C1 segment of cervical spinal cord (tissue), 14 donors: Measurements from ENCODE around the gene TRMT61A.
A peak's percentile ranks its signal among the peaks of the same experiment; 100 is the strongest.

Source experiments
- DNase-seq, 14 donors: peaks; one replicate each; lab custom pipeline; 2025; lab: John Stamatoyannopoulos, UW

Gene TRMT61A

DNA sequence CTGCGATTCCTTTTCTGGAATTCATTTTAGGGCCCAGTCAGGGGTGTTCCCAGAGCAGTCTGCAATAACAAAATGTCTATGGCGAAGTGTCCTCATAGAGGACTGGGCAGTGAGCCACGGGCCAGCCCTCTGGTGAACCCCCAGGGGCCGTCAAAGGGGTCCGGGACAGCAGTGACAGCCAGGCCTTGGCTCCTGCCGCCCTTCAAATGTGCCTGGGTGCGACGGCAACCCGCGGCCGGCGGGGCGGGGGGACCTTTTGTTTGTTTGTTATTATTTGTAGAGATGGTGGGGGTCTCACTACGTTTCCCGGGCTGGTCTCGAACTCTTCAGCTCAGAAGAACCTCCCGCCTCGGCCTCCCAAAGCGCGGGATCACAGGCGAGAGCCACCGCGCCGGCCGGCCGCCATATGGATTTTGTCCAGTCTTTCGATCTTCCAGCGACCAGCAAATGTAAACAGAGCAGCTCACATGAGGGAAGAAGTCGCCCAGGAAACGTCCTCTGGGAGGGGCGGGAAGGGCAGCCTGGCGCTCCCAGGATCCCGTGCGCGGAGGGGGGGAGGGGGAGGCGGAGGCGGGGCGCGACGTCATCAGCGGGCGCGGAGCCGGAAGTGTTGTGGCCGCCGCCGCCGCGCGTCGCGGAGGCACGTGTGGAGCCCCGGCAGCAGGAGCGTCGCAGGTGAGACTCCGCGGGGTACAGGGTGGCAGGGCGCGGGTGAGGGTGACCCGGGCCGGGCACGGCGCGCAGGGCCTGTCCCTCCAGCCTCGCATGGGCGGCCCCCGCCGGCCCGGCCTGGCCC is at the start of gene TRMT61A:
Gene TRMT61A (plus strand): TSS at position 610 of the 796 bp plus-strand sequence. CDS start 783 bp downstream, outside the sequence.
- DNase-seq = peak; percentile 56 to 92 (median 88)

GRCh38 chr14:103480595-103480994 is 48.4 kb upstream of the TRMT61A start:
- no peak for DNase-seq

- DNase-seq = no peak
Observed at GRCh38 chr14:103483600-103483999, 45.4 kb upstream of the TRMT61A start.

GRCh38 chr14:103485504-103485903 is 43.5 kb upstream of the TRMT61A start:
- no peak for DNase-seq

GRCh38 chr14:103488071-103488470 is 40.9 kb upstream of the TRMT61A start:
- no peak for DNase-seq

DNA sequence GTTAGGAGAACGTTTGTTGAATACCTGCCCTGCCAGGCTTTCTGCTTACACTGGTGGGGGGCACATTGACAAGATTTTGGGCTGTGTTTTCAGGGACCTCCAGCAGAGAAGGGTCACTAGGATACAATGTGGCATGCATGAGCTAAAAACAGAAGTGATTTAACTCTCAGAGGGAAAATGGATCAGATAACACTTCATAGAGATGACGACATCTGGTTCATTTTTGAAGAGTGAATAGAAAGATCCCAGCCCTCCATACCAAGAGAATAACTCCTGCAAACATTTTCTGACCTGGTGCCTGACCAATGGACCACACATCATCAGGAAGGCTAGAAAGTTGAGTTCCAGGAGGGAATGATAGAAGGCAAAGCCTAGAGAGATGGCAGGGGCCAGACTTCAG is 40.0 kb upstream of the TRMT61A start:
- no peak for DNase-seq

DNA sequence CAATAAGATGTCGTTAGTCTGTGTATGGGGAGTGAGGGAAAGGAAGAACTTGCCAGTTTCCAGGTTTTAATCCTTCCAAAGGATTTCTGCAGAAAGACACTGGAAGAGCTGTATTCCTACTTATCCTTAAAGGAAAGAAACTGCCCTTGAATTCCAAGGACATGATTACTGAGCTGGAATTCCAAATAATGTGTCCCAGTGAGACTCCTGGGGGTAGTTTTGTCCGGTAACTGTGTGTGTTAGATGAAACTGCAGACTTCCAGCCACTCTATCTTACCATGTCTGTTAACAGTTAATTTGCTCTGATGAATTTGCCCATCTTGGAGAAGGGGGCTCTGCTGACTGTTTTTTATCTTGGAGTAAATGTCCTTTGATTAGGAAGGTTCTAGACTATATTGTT is 39.4 kb upstream of the TRMT61A start:
- DNase-seq = no peak

GRCh38 chr14:103491691-103492090 is 37.3 kb upstream of the TRMT61A start:
- DNase-seq = no peak

DNA sequence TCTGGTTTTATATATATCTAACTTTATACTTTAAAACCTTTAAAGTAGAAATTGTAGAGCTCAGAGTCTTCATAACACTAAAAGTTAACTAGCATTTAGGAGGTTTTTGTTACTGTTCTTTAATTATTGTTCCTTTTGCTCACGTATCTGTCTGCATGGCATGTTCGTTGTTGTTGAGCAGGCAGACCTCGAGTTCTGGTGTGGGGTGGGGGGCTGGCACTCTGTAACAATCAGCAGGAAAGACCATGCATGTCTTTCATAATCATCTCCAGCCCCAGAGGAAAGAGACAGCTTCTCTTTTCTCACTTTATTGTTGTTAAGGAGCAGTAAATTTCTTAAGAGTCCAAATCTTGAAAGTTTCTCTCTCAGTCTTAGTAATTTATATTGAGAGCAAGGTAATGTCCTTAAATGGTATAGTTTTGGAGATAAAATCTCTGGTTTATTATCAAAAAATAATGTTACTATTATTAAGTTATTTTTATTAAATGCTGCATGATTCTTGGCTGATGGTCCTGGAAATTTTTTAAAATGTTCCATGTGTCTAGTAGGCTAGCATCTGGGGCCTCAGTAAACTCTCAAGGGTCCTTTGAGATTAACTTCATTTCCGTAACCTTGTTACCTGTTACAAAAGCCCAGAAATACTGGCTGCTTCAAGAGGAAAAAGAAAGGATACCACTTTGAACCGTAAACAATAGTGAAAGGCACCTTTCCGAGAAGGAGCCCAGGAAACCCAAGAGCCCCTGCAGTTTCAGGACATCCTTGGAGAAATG is 36.7 kb upstream of the TRMT61A start:
- DNase-seq = no peak

GRCh38 chr14:103495854-103496253 is 33.1 kb upstream of the TRMT61A start:
- no peak for DNase-seq

DNA sequence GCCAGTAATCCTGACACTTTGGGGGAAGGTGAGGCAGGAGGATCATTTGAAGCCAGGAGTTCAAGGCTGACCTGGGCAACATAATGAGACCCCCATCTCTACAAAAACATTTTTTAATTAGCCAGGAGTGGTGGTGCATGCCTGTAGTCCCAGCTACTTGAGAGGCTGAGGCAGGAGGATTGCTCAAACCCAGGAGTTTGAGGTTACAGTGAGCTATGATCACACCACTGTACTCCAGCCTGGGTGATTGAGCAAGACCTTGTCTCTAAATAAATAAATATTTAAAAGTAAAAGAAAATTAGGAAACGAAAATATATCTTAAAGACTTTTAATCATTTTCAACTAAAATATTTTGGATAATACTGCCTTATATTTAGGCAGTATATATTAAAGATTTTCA is 32.2 kb upstream of the TRMT61A start:
- DNase-seq = no peak

- no peak for DNase-seq
Observed at GRCh38 chr14:103499709-103500108, 29.3 kb upstream of the TRMT61A start.

DNA sequence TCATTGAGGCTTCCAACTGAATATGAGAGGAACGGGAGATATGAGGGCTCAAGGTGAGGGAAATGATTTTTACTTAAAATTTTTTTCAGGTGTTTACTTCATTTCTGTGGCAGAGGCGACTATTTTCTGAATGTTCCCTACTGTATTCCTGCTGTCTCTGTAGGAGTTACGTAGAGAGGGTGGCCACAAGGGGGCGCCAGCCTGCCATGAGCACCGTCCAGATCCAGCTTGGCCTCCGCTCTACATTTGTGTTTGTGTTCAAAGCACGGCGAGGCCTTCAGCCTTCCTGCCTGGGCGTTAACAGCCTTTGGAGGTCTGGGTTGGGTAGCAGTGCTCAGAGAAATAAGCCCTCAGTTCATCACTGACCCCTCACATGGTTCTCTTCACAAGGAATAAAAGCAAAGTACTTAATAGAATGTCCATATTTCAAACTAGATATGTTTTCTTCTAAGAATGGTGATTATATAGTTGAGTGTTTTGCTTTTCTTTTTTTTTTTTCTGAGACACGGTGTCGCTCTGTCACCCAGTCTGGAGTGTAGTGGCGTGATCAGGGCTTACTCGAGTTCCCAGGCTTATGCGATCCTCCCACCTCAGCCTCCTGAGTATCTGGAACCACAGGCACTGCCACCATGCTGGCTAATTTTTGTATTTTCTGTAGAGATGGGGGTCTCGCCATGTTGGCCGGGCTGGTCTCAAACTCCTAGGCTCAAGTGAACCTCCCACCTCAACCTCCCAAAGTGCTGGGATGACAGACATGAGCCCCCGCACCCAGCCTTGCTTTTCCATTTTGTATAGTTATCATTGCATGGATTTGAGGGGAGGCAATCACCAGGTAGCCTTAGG is 28.6 kb upstream of the TRMT61A start:
- peak in 12 of 14 donors; percentile 33 to 90 (median 78) for DNase-seq

DNA sequence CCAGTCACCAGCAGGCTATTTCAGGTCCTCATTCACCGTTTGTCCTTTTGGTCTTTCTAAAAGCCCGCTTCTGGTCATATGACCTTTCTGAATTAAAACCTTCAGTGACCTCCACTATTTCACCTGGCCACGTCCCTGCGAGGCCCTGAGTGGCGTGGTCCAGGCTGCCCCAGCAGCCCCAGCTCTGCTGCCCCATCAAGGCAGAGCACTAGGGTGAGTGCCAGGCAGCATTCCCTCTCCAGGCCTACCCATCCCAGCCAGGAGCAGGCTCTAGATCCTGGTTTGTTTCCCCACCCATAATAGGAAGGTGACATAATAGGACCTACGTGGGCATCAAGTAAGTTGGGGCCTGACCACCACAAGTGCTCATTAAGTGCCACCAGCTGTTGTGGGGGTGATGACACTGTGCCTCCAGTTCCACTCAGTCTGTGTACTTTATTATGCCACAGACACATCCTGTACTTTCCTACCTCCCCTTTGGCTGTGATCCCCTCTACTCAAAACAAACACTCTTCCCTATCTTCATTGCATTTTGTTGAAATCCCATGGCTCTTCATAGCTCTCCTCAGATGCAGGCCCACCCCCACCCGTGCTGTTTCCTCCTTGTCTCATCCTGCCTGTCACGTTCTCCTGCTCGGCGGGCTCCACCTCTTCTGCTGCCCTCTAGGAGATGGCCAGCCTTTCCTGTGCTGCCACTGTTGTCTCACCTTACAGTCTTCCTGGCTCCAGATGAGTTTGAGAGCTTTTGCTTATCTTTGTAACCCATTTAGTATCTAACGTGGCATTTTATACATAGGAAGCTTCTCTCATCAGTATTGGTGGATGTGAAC is 27.7 kb upstream of the TRMT61A start:
- no peak for DNase-seq

DNA sequence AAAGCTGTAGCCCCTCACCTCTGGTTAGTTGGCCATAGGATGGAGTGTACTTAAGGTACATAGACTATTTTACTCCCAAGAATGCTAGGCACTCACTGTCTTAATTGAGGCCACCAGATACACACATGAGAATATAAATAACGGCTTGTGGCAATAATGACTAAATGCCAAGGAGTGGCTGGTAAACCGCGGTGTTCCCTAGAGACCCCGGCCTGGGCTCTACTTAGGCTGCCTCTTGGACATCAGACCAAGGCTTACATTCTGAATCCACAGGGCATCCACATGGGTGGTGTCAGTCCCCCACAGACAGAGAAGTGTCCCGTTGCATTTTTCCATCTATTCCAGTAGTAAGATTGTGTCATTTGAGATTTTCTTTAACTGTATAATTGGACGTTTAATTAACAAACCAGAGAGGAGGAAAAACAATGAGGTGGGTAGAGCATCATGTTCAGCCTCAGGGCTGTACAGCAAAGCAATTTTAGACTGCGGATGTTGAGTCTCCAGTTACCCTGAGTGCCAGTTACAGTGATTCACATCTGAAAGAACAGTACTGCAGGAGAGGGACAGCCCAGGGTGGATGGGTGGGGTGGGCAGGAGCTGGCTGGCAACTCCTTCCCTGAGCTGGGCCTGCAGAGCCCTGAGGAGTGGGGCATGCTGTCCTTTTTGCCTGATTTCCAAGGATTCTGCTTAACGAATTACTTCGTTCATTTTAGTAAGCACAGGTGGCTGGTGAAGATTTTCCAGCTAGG is 26.9 kb upstream of the TRMT61A start:
- DNase-seq = no peak

DNA sequence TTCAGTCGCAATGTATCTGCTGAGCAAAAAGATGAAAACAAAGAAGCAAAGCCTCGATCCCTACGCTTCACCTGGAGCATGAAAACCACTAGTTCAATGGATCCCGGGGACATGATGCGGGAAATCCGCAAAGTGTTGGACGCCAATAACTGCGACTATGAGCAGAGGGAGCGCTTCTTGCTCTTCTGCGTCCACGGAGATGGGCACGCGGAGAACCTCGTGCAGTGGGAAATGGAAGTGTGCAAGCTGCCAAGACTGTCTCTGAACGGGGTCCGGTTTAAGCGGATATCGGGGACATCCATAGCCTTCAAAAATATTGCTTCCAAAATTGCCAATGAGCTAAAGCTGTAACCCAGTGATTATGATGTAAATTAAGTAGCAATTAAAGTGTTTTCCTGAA is 26.1 kb upstream of the TRMT61A start:
- no peak for DNase-seq

GRCh38 chr14:103503296-103503695 is 25.7 kb upstream of the TRMT61A start:
- DNase-seq = no peak

- DNase-seq = no peak
Observed at GRCh38 chr14:103504991-103505565, 23.9 kb upstream of the TRMT61A start.

DNA sequence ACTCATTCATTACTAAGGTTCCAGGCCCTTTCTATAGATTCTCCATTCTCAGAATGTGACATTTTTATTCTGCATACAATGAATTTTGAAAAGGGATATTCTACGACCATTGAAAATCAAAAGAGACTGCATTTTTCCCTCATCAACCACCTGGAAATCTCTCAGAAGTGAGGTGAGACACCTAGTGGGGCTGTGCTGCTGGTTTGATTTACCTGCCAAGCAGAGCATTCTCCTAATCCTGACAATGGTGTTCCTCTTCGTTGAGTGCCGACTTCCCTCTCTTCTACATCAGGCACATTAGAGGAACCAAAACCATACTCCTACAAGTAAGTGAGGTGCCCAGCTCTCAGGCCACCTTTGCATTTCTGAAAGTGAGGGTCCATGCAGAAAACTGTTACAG is 21.2 kb upstream of the TRMT61A start:
- DNase-seq = no peak
